ENCODE results near the gene NUCB2.

NUCB2 gene

GRCh38 chr11:17244046-17244445 lies 32.5 kb upstream of the NUCB2 start:
- H3K4me1 ChIP-seq (ENCODE audit: control insufficient read depth in 5 of 5, insufficient read depth in 5 of 5, low read length in 5 of 5), result no peaks in the 10 kb centered on the region
- H3K27ac ChIP-seq (ENCODE audit: low read depth, low read length), result no peak overlapping the region
- H3K36me3 ChIP-seq (ENCODE audit: control insufficient read depth in 5 of 5, insufficient read depth in 5 of 5, low read length in 5 of 5), result no peaks in the 10 kb centered on the region

GRCh38 chr11:17250561-17251350 lies 25.8 kb upstream of the NUCB2 start:
- Histone ChIP-seq H3K9me3 (ENCODE audit: control insufficient read depth in 5 of 5, low read length in 5 of 5) (no peaks in the 10 kb centered on the region), H3K27ac (ENCODE audit: low read depth, low read length) (no peak overlapping the region), H3K36me3 (ENCODE audit: control insufficient read depth in 5 of 5, insufficient read depth in 5 of 5, low read length in 5 of 5) (no peaks in the 10 kb centered on the region), H3K4me1 (ENCODE audit: control insufficient read depth in 5 of 5, insufficient read depth in 5 of 5, low read length in 5 of 5) (no peaks in the 10 kb centered on the region), H3K27me3 (ENCODE audit: control insufficient read depth in 5 of 5, insufficient read depth in 4 of 5, low read length in 5 of 5) (no peaks in the 10 kb centered on the region), H3K4me3 (ENCODE audit: low read depth in 1 of 5, low read length in 5 of 5) (no peak overlapping the region), H3K9ac (ENCODE audit: low read length in 5 of 5) (no peak overlapping the region)

More at GRCh38 chr11:17244046-17244445, 32.5 kb upstream of the NUCB2 start:
- Histone ChIP-seq H3K9me3 (ENCODE audit: control insufficient read depth in 5 of 5, low read length in 5 of 5) (no peaks in the 10 kb centered on the region), H3K4me3 (ENCODE audit: low read depth in 1 of 5, low read length in 5 of 5) (no peak overlapping the region), H3K27me3 (ENCODE audit: control insufficient read depth in 5 of 5, insufficient read depth in 4 of 5, low read length in 5 of 5) (no peaks in the 10 kb centered on the region), H3K9ac (ENCODE audit: low read length in 5 of 5) (no peak overlapping the region)

DNA sequence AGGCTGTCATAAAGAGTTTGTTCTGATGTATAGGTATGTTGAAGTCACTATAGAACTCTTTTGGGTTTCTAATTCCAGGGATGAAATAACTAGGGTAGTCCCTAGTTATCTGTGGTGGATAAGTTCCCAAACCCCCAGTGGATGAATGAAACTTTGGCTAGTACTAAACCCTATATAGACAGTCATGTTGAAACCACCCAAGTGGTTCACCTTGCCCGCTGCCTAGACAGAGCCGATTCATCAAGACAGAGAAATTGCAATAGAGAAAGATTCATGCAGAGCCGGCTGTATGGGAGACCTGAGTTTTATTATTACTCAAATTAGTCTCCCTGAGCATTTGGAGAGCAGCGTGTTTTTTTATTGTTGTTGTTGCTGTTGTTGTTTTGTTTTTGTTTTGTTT lies 23.8 kb upstream of the NUCB2 start:
- H3K27ac ChIP-seq (ENCODE audit: low read depth, low read length), result no peak overlapping the region

GRCh38 chr11:17256512-17256911 lies 20.0 kb upstream of the NUCB2 start:
- no peak overlapping the region for H3K4me3 ChIP-seq (ENCODE audit: low read depth in 1 of 5, low read length in 5 of 5)
- no peaks in the 10 kb centered on the region for H3K36me3 ChIP-seq (ENCODE audit: control insufficient read depth in 5 of 5, insufficient read depth in 5 of 5, low read length in 5 of 5)
- no peaks in the 10 kb centered on the region for H3K9me3 ChIP-seq (ENCODE audit: control insufficient read depth in 5 of 5, low read length in 5 of 5)
- no peaks in the 10 kb centered on the region for H3K27me3 ChIP-seq (ENCODE audit: control insufficient read depth in 5 of 5, insufficient read depth in 4 of 5, low read length in 5 of 5)
- H3K4me1 ChIP-seq (ENCODE audit: control insufficient read depth in 5 of 5, insufficient read depth in 5 of 5, low read length in 5 of 5), result no peaks in the 10 kb centered on the region
- H3K9ac ChIP-seq (ENCODE audit: low read length in 5 of 5), result no peak overlapping the region
- no peak overlapping the region for H3K27ac ChIP-seq (ENCODE audit: low read depth, low read length)

More for the DNA sequence above, 23.8 kb upstream of the NUCB2 start:
- H3K36me3 ChIP-seq (ENCODE audit: control insufficient read depth in 5 of 5, insufficient read depth in 5 of 5, low read length in 5 of 5), result no peaks in the 10 kb centered on the region
- no peak overlapping the region for H3K9ac ChIP-seq (ENCODE audit: low read length in 5 of 5)
- no peaks in the 10 kb centered on the region for H3K4me1 ChIP-seq (ENCODE audit: control insufficient read depth in 5 of 5, insufficient read depth in 5 of 5, low read length in 5 of 5)
- H3K4me3 ChIP-seq (ENCODE audit: low read depth in 1 of 5, low read length in 5 of 5), result no peak overlapping the region
- no peaks in the 10 kb centered on the region for H3K9me3 ChIP-seq (ENCODE audit: control insufficient read depth in 5 of 5, low read length in 5 of 5)
- no peaks in the 10 kb centered on the region for H3K27me3 ChIP-seq (ENCODE audit: control insufficient read depth in 5 of 5, insufficient read depth in 4 of 5, low read length in 5 of 5)

DNA sequence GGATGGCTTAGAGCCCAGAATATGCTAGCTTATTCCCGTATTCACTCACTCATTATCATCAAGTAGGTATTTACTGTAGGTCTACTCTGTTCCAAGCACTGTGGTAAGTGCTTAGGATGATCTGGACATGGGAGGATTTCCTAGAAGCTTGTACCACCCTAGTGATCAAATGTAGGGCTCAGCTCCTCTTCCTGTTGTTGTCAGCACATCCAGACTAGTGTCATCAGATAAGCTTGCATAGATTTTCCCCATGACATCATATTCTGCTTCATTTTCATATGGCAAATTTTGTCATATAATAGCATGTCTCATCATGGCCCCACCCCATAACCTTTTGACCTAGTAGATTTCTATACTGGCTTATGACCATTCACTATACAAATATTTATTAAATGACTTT lies 19.3 kb upstream of the NUCB2 start:
- no peak overlapping the region for H3K9ac ChIP-seq (ENCODE audit: low read length in 5 of 5)
- H3K4me3 ChIP-seq (ENCODE audit: low read depth in 1 of 5, low read length in 5 of 5), result no peak overlapping the region
- no peaks in the 10 kb centered on the region for H3K9me3 ChIP-seq (ENCODE audit: control insufficient read depth in 5 of 5, low read length in 5 of 5)
- no peaks in the 10 kb centered on the region for H3K36me3 ChIP-seq (ENCODE audit: control insufficient read depth in 5 of 5, insufficient read depth in 5 of 5, low read length in 5 of 5)
- H3K27me3 ChIP-seq (ENCODE audit: control insufficient read depth in 5 of 5, insufficient read depth in 4 of 5, low read length in 5 of 5), result no peaks in the 10 kb centered on the region
- H3K27ac ChIP-seq (ENCODE audit: low read depth, low read length), result no peak overlapping the region
- no peaks in the 10 kb centered on the region for H3K4me1 ChIP-seq (ENCODE audit: control insufficient read depth in 5 of 5, insufficient read depth in 5 of 5, low read length in 5 of 5)

- Histone ChIP-seq H3K4me1 (ENCODE audit: control insufficient read depth in 5 of 5, insufficient read depth in 5 of 5, low read length in 5 of 5) (no peaks in the 10 kb centered on the region), H3K4me3 (ENCODE audit: low read depth in 1 of 5, low read length in 5 of 5) (no peak overlapping the region), H3K27me3 (ENCODE audit: control insufficient read depth in 5 of 5, insufficient read depth in 4 of 5, low read length in 5 of 5) (no peaks in the 10 kb centered on the region), H3K9ac (ENCODE audit: low read length in 5 of 5) (no peak overlapping the region), H3K9me3 (ENCODE audit: control insufficient read depth in 5 of 5, low read length in 5 of 5) (no peaks in the 10 kb centered on the region), H3K36me3 (ENCODE audit: control insufficient read depth in 5 of 5, insufficient read depth in 5 of 5, low read length in 5 of 5) (no peaks in the 10 kb centered on the region), H3K27ac (ENCODE audit: low read depth, low read length) (no peak overlapping the region)
Measured at GRCh38 chr11:17258670-17259069, 17.9 kb upstream of the NUCB2 start.

DNA sequence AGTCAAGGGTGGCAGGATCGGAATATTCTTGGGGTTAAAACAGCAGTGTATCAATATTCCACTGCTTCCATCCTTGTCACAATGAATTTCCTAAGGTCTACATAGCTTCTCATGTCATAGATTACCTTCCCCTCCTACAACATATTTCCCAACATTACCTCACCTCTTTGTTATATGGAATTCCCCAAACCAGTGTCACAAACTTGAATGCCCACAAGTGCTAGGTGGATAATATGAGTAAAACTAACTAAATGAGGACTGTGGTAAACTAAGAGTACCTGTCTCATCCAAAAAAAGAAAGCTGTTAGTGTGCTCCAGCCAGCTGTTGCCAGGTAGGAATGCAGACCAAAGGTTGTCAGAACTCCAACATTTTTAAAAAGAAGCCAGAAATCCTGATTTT lies 17.0 kb upstream of the NUCB2 start:
- H3K27ac ChIP-seq (ENCODE audit: low read depth, low read length), result no peak overlapping the region
- H3K4me1 ChIP-seq (ENCODE audit: control insufficient read depth in 5 of 5, insufficient read depth in 5 of 5, low read length in 5 of 5), result no peaks in the 10 kb centered on the region
- H3K9ac ChIP-seq (ENCODE audit: low read length in 5 of 5), result no peak overlapping the region
- H3K27me3 ChIP-seq (ENCODE audit: control insufficient read depth in 5 of 5, insufficient read depth in 4 of 5, low read length in 5 of 5), result no peaks in the 10 kb centered on the region
- no peaks in the 10 kb centered on the region for H3K9me3 ChIP-seq (ENCODE audit: control insufficient read depth in 5 of 5, low read length in 5 of 5)
- H3K4me3 ChIP-seq (ENCODE audit: low read depth in 1 of 5, low read length in 5 of 5), result no peak overlapping the region
- H3K36me3 ChIP-seq (ENCODE audit: control insufficient read depth in 5 of 5, insufficient read depth in 5 of 5, low read length in 5 of 5), result no peaks in the 10 kb centered on the region

DNA sequence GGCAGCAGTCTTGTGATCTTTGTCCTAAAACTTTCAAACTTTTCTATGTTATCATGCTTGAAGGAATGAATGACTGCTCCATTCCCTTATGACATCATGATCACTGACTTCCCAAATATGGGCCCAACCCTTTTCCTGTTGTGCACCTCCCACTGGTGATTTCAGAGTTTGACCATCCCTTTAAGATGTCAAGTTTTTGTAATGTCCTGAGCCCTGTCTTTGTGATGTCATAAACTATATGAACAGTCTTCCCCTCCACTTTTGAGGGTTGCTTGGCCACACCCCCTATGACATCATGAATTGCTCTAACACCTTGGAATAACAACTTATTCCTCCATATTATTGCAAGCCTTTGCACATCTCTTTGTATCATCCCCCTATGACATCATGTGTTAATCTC lies 16.5 kb upstream of the NUCB2 start:
- Histone ChIP-seq H3K27ac (ENCODE audit: low read depth, low read length) (no peak overlapping the region), H3K27me3 (ENCODE audit: control insufficient read depth in 5 of 5, insufficient read depth in 4 of 5, low read length in 5 of 5) (no peaks in the 10 kb centered on the region), H3K4me3 (ENCODE audit: low read depth in 1 of 5, low read length in 5 of 5) (no peak overlapping the region), H3K4me1 (ENCODE audit: control insufficient read depth in 5 of 5, insufficient read depth in 5 of 5, low read length in 5 of 5) (no peaks in the 10 kb centered on the region), H3K36me3 (ENCODE audit: control insufficient read depth in 5 of 5, insufficient read depth in 5 of 5, low read length in 5 of 5) (no peaks in the 10 kb centered on the region), H3K9me3 (ENCODE audit: control insufficient read depth in 5 of 5, low read length in 5 of 5) (no peaks in the 10 kb centered on the region), H3K9ac (ENCODE audit: low read length in 5 of 5) (no peak overlapping the region)

DNA sequence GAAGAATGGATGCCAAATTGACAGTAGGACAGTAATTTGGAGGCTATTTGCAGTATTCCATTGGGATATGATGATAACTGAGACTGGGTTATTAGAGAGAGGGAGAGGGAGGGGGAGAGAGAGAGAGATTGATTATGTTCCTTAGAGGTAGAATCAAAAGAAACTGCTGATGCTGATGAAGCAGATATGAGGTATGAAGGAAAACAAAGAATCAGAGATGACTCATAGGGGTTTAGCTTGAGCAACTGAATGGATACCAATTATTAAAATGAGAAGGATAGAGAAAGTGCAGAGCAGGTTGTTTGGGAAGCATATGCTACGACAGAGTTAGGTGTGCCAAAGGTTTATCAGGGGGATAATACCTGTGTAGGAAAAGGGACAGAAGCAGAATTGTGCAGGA lies 12.8 kb upstream of the NUCB2 start:
- Histone ChIP-seq H3K9me3 (ENCODE audit: control insufficient read depth in 5 of 5, low read length in 5 of 5) (no peaks in the 10 kb centered on the region), H3K4me3 (ENCODE audit: low read depth in 1 of 5, low read length in 5 of 5) (no peak overlapping the region), H3K9ac (ENCODE audit: low read length in 5 of 5) (no peak overlapping the region), H3K27me3 (ENCODE audit: control insufficient read depth in 5 of 5, insufficient read depth in 4 of 5, low read length in 5 of 5) (no peaks in the 10 kb centered on the region), H3K27ac (ENCODE audit: low read depth, low read length) (no peak overlapping the region), H3K36me3 (ENCODE audit: control insufficient read depth in 5 of 5, insufficient read depth in 5 of 5, low read length in 5 of 5) (no peaks in the 10 kb centered on the region), H3K4me1 (ENCODE audit: control insufficient read depth in 5 of 5, insufficient read depth in 5 of 5, low read length in 5 of 5) (no peaks in the 10 kb centered on the region)

DNA sequence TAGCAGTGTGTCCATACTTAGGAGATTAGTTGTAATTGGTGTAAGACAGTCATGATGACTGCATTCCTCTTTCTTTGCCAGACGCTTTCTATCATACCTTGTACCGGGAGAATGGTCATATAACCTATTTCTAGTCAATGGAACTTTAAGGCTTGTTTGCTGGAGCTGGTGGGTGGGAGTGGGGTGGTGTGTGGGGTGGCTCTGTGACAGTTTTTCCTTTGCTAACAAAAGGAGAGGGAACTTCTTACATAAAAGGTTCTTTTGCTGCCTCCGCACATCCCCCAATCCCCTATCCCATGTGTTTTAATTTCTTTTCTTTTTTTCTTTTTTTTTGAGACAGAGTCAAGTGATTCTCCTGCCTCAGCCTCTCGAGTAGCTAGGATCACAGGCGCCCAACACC lies 9.8 kb upstream of the NUCB2 start:
- no peaks in the 10 kb centered on the region for H3K27me3 ChIP-seq (ENCODE audit: control insufficient read depth in 5 of 5, insufficient read depth in 4 of 5, low read length in 5 of 5)

More for the DNA sequence above, 9.8 kb upstream of the NUCB2 start:
- no peaks in the 10 kb centered on the region for H3K4me1 ChIP-seq (ENCODE audit: control insufficient read depth in 5 of 5, insufficient read depth in 5 of 5, low read length in 5 of 5)
- H3K36me3 ChIP-seq (ENCODE audit: control insufficient read depth in 5 of 5, insufficient read depth in 5 of 5, low read length in 5 of 5), result no peaks in the 10 kb centered on the region
- no peak overlapping the region for H3K27ac ChIP-seq (ENCODE audit: low read depth, low read length)
- no peak overlapping the region for H3K9ac ChIP-seq (ENCODE audit: low read length in 5 of 5)
- H3K9me3 ChIP-seq (ENCODE audit: control insufficient read depth in 5 of 5, low read length in 5 of 5), result no peaks in the 10 kb centered on the region
- H3K4me3 ChIP-seq (ENCODE audit: low read depth in 1 of 5, low read length in 5 of 5), result no peak overlapping the region

All from subcutaneous abdominal adipose tissue (tissue), 5 donors.